T-helper 1 cell (primary cell): ENCODE measurements around the gene STRADA.
"Not testable (repeated sequence)": the region's sequence is repeated elsewhere in the genome, so short reads cannot be mapped to it uniquely, and the experiment has no call there.

Source experiments
- DNase-seq, 5 donors: peaks; one replicate each; pipeline ENCODE4 v3.0.0-alpha.2; 2012 to 2020

STRADA gene

GRCh38 chr17:63753215-63753614 lies 11.6 kb upstream of the STRADA start:
- no peak for DNase-seq

GRCh38 chr17:63752707-63753106 lies 11.1 kb upstream of the STRADA start:
- DNase-seq: no peak

- DNase-seq: peak in 1 of 5 donors; percentile 44
Measured at GRCh38 chr17:63751806-63752205, 10.2 kb upstream of the STRADA start.

GRCh38 chr17:63741143-63741407 lies 524 bp downstream of the STRADA start:
- DNase-seq: no peak

DNA sequence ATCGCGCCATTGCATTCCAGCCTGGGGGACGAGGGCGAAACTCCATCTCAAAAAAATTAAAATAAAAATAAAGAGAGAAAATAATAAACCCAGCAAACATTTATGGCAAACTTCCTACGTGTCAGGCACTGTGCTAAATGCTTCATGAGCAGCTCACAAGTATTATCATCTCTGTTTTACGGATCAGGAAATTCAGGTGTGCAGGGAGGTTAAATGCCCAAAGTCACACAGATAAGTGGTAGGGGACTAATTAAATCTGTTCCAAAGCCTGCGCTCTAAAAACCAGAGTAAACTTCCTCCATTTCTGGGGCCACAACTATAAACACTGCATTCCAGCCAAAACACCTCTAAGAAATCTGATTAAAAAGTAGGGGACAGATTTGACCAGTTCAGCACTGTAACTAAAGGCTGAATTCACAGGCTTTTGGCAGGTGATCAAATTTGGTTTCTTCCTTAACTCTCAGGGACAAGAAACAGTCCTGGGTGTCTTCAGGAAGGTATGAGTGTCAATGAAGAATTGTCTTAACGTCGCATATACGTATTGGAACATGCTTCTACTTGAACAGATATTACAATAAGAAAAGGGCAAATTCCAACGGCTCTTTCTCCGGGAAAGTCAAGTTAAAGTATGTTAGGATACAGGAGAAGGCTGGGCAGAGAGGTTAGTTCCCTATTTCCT lies 996 bp downstream of the STRADA start:
- no peak for DNase-seq

DNA sequence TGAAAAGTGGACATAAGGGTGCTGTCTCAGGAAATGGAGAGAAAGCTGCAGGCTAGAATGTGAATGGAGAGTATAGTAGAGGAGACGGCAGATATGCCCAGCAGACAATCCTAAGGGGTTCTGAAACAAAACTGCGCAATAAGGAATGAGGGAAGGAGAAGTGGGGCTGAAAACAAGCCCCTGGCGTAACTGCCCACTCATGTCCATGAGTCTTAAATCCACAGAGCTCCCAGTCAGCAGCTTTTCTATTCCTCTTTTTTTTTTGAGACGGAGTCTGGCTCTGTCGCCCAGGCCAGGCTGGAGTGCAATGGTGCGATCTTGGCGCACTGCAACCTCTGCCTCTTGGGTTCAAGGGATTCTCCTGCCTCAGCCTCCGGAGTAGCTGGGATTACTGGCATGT lies 5.9 kb downstream of the STRADA start:
- DNase-seq: no peak

DNA sequence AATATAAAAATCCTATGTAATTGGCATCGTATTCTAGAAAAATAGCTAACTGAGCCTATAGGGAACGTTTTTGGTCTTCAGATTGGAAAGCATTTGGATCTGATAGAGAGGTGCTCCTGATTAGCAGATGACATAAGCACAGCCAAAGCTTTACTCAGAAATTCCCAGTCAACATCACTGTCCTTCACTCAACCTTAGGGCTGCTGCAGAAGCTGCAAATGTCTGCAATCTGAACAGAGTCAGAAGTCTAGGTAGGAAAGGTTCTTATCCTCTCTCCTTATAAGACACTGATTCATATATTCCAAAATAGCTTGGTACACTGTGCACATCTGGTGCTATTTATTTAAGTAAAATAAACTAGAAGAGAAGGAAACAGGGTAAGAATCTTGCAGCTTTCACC lies 19.2 kb downstream of the STRADA start:
- no peak for DNase-seq

GRCh38 chr17:63720194-63720593 lies 21.4 kb downstream of the STRADA start:
- not testable (repeated sequence) for DNase-seq

DNA sequence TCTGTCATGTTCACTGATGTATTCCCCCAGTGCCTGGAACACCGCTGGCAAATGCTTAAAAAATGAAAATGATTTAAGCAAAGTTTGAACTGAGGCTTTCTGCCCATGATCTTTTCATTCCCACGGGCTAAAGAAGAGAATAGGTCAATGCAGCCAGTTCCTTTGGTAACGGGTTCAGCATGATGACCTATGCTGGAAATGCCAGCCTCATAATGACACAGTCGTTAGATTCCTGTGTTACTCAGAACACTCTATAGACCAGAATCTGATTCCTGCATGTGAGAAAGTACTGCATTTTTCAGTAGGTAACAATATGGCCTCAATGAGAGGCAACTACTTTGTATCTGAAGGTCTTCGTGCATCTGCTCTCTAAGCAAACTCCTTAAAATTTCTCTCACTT lies 22.6 kb downstream of the STRADA start:
- no peak for DNase-seq

- DNase-seq: no peak
Measured at GRCh38 chr17:63716426-63716825, 25.2 kb downstream of the STRADA start.

GRCh38 chr17:63714550-63715277 lies 26.9 kb downstream of the STRADA start:
- no peak for DNase-seq

GRCh38 chr17:63709110-63709509 lies 32.5 kb downstream of the STRADA start:
- no peak for DNase-seq

GRCh38 chr17:63707151-63707550 lies 34.4 kb downstream of the STRADA start:
- DNase-seq: peak in 1 of 5 donors; percentile 20

GRCh38 chr17:63706336-63707082 lies 35.1 kb downstream of the STRADA start:
- no peak for DNase-seq

GRCh38 chr17:63705657-63706056 lies 35.9 kb downstream of the STRADA start:
- DNase-seq: no peak

DNA sequence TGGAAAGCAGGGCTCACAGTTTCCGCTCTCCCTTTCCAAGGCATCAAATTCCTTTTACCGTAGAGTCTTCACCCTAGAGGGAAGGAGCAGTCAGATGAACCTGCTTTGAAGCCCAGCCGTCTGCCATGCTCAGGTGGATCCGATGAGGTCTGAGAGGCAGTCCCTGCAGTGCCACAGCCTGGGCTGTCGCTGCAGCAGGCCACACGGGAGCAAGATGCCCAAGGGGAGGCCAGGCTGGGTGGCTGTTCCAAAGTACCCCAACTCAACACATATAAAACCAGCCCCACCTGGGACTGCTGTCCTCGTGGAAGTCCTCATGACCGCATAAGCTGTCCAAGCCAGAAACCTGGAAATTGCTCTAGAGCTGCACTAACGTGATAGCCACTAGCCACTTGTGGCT lies 36.8 kb downstream of the STRADA start:
- DNase-seq: no peak

DNA sequence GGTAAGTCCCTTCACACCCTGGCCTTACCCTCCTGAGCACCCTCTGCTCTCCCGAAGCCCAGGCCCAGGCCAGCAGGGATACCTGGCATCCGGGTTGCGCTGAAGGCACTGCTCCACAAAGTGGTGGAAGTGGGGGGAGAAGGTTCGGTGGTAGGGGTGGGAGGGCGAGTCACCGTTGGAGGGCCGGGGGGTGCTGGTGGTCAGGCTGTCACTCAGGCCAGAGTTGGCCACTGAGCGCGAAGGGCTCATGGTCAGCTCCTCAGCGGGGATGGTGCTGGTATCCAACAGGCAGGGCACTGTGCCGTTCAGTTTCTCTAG lies 37.4 kb downstream of the STRADA start:
- no peak for DNase-seq

- no peak for DNase-seq
Measured at GRCh38 chr17:63703556-63704258, 37.9 kb downstream of the STRADA start.

GRCh38 chr17:63703029-63703428 lies 38.6 kb downstream of the STRADA start:
- DNase-seq: no peak

DNA sequence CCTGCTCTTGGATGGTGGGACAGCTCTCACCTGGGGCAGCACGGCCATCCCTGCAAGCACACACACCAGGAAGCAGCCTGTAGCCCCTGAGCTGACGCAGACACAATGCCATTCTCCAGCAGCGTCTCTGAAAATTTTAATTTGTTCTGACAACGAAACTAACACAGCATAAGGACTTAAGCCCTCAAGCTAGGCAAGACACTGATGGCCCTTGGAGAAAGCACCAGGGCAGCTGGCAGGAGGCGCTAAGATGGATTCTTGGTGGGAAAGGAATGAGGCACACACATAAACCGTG lies 38.9 kb downstream of the STRADA start:
- no peak for DNase-seq

GRCh38 chr17:63701868-63702720 lies 39.5 kb downstream of the STRADA start:
- peak; percentile 53 to 91 (median 68) for DNase-seq

DNA sequence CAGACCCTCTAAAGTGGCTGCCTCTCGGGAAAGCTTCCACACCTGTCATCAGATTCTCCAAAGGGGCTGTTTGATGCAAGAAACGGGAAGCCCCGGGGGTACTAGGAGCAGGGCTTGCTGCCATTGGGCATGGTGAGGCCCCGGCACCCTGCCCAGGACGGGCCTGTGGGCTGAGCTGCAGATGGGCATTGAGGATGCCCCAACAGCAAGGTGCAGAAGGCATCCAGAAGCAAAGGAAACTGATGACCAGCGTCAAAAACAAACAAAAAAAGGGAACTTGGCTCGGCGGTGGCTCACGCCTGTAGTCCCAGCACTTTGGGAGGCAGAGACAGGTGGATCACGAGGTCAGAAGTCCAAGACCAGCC lies 40.2 kb downstream of the STRADA start:
- DNase-seq: peak in 1 of 5 donors; percentile 37
